DMS114 treated with DMSO at 0.1 percent for 48 hours (cell line): ENCODE results near the gene COLQ.
"Not testable (repeated sequence)": the region's sequence is repeated elsewhere in the genome, so short reads cannot be mapped to it uniquely, and the experiment has no call there.

Experiments used
- DNase-seq: peaks from one replicate; lab custom pipeline; 2025; ENCODE audit not compliant: unreplicated experiment; lab: John Stamatoyannopoulos, UW

Gene COLQ

DNA sequence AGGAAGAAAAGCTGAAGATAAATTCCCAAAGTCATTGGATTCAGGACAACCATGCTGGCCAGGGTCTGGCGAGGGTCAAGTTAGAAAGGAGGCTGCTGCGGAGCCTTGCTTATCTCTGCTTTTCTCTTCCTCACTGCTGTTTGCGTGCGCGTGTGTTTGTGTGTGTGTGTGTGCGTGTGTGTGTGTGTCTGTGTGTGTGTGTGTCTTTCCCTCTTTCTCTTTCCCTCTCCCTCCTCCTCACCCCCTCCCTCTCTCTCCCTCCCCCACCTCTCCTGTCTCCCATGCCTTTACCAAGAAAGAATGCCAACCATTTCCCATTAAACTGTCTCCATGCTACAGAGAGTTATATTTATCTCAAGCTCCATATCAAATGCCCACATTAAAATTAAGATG is at the start of gene COLQ:
Gene COLQ, minus strand, starts transcription at position 134 of the 393 bp plus-strand sequence. Its CDS starts 81 bp downstream, at position 53.
- no peak for DNase-seq

DNA sequence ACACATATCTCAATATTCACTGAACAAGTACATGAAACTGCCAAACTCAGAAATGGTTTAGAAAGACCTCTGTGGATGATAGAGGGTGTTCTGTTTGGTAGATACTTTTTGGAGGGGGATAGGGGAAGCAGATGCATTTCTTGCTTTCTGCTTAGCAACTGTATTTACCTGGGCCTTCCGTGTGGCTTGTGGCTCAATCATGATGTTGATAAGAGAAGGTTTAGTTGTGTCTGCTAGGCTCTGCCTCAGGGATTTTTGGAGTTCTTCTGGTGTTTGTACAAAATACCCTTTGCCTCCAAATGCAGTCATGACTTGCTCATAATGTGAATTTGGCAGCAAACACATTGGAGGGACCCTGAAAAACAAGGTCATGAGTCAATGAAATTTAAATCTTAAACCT is 41.7 kb upstream of the COLQ start:
- DNase-seq, result no peak

DNA sequence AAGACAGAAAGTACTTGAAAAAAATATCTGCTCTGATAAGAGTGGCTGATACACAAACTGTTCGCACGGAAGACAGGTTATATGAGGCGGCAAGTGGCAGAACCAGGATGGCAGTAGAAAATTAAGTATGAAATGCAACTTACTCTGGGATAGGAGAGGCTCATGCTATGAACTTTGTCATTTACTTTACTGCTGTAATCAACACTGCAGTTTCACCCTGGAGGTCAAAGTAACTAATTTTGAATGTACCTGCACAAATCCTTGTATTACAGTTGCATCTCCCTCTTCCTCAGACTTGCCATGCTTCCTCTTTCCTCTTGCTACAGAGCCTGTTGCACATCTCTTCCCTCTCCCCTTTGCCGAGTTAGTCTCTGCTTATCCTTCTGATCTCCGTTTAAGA is 41.1 kb upstream of the COLQ start:
- no peak for DNase-seq

DNA sequence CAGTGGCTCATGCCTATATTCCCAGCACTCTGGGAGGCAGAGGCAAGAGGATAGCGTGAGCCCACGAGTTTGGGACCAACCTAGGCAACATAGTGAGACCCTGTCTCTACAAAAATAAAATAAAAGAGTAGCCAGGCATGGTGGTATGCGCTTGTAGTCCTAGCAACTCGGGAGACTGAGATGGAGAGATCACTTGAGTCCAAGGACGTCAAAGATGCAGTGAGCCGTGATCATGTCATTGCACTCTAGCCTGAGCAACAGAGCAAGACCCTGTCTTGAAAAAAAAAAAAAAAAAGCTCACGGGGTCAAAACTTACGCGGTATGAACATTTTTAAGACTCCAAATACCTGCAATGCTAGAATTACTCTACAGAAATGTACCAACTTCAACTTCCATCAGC is 37.1 kb upstream of the COLQ start:
- no peak for DNase-seq

DNA sequence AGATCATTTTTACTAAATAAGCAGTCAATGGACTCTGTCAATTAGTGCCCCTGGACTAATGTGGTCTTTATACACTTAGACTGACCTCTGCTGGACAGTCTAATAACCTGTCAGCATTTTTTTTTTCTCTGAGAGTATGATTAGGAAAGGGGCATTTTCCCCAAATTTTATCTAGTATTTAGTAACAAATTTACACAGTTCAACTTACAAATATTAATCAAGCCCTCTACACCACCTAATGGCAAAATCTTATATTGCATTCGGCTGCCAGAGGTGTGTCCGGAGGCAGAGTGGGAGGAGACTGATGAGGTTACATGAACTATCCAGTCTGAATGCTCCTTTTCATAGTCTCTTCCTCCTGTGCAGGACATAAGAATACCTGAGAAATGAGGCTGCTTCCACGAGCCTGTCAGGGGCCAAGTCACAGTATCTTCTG is 36.0 kb upstream of the COLQ start:
- peak; percentile 68 for DNase-seq

DNA sequence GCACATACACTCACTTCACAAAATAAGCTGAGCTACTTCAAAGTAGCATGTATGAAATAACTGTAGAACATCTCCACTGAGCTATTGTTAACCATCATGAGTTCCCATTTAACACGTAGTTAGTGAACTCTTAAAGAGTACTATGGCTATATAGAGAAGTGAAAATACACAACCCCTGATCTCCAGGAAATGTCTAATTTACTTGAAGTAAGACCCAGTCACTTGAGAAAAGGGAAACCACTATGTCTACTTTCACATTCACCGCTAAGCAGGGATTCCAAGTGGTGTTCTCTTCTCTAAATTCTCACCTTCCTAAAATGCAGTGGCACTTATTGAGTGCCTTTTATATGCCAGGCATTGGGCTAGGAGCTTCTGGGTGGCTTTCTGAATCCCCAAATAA is 35.0 kb upstream of the COLQ start:
- no peak for DNase-seq

DNA sequence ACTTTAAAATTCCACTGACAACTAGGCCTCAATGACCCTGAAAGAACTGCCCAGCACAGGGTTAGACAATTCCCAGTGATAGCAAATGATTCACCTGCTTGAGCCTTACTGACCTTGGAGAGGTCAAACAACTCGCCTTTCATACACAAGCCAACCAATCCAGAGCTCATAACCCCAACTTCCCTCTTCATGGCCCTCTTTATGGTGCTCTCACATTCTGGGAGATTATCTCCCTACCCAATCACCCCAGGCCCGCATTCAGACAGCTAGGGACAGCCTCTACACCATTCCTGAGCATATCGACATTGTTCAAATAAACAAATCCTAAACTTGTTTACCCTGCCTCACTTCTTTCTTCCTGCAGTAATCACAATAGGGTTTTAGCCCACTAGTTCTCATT is 32.2 kb upstream of the COLQ start:
- no peak for DNase-seq

DNA sequence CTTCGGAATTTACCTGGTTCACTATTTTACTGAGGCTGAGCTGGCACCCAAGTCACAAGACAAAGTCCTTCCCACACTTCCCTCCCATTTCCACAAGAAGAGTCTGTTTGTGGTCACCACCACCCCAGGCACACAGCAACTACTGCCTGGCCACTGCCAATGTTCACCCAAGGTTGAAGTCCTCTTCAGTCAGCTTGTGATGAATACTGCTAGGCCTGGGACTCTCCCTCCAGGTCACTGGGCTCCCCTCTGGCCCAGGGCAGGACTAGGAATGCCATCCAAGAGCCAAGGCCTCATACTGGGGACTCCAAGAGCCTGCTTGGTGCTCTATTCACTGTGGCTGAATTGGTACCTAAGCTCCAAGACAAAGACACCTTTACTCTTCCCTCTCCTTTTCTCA is 30.4 kb upstream of the COLQ start:
- DNase-seq, result no peak

DNA sequence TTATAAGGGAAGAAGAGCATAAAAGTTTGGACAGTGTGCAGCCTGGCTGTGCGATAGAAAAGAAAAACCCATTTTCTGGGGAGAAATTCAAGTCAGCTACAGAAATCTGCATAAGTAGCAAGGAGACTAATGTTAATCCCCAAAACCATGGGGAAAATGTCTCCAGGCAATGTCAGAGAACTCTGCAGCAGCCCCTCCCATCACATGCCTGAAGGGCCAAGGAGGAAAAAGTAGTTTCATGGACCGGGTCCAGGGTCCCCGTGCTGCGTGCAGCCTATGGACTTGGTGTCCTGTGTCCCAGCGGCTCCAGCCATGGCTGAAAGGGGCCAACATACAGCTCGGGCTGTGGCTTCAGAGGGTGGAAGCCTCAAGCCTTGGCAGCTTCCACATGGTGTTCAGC is 28.3 kb upstream of the COLQ start:
- no peak for DNase-seq

DNA sequence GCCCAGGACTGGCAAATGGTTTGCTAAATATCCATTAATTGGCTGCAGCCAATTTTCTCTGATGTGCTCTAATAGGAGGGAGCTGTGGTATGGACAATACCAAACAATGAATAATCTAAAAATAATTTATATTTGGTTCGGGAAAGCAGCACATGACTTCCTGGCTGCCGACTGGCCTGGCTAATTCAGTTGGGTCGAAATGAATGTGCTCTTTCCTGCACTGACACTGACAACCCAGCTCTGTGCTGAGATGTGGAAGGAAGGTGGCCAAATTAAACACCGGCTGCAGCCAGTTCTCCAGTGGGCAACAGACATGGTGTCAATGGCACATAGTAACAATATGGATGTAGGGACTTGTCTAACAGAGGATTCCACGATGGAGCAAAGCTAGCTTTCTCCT is 21.1 kb upstream of the COLQ start:
- no peak for DNase-seq

DNA sequence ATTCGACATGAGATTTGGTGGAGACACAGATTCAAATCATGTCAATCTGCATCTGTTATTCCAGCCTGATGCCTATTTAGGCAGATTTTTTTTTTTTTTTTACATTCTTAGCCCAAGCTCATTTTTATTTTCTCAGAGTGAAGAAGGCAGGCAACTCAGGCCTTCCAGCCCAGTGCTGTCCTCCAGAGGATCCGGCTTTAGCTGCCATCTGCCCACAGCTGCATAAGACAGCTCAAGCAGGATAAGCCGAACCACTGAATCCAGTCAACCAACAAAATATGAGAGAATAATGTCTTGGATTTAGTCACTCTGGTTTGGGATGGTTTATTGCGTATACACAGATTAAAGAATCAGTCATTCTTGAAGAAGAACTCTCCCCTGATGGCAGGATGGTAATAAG is 19.9 kb upstream of the COLQ start:
- DNase-seq, result no peak

DNA sequence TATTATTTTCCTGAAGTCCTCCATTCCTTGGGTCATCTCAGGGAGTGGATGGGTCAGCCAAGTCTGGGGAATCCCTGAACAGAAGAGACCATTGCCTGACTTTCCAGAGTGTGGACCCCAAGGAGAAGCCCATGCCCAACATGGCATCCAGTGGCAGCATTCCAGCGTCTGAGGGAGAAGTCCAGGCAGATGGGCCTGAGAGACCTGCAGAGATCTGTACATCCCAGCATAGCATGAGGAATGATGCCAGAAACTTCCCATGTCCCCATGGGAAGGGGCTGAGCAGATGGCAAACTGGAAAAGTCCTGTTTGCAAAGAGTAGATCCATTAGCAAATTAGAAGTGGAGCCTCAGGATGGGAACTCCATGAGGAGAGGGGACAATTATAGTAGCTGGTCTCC is 17.6 kb upstream of the COLQ start:
- no peak for DNase-seq

DNA sequence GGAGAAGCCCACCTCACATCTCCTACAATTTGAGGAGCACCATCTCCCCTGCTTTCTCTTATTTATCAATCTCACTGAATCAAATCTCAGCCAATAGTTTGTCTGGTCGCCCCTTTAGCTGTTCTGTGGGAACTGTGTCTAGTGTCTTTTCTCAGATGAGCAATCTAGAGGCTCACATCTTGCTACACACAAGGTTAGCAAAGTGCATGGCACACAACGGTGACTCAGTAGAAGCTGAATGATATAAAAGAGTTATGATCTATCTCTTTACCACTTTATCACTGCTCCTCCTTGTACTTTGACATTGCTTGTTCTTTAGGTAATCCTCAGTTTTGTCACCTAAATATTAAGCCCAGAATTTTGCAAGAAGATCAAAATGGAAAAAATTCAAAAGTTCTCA is 16.8 kb upstream of the COLQ start:
- DNase-seq, result no peak

DNA sequence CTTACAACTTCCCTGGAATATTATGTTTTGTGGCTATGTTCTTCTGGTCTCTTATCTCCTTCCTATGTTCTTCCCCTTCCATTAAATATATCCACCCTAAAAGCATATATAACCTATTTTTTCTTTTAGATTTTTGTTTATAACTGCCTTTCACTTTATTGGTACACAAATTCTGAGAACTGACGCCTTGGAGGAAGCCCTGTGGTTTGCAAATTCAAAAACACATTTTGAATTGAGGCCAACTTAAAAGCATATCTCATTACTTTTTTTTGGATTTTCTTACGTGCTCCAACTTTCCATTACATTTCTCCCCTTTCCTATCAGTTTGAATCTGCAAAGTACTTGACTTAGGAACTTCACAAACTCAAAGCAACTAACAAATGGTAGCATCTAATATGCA is 15.3 kb upstream of the COLQ start:
- DNase-seq, result no peak

DNA sequence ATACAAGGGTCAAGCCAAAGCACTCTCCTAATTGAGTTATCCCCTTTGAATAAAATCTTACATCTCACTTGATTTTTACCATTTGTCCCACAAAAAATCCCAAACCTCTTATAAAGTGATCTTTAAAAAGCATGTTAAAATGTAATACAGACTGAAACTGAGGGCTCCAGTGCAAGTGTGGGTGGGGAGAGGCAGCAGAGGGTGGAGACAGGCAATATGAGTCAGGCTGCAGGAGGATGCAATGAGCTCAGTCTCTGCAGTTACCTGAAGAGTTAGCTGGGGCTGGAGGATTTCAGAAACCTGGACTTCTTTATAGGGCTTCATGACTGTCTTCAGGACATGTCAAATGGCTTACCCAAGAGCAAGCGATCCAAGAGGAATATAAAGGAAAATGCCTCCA is 14.2 kb upstream of the COLQ start:
- no peak for DNase-seq

DNA sequence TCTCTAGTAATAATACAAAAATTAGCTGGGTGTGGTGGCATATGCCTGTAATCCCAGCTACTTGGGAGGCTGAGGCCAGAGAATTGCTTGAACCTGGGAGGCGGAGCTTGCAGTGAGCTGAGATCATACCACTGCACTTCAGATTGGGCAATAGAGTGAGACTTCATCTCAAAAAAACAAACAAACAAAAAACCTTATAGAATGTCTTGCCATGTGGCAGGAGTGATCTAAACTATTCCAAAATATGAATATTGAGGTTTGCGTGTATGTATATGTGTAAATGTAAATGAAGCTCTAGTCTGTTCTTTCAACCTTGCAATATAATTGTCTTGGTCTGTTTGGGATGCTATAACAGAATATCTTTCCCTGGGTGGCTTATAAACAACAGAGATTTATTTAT is 11.1 kb upstream of the COLQ start:
- DNase-seq, result not testable (repeated sequence)

DNA sequence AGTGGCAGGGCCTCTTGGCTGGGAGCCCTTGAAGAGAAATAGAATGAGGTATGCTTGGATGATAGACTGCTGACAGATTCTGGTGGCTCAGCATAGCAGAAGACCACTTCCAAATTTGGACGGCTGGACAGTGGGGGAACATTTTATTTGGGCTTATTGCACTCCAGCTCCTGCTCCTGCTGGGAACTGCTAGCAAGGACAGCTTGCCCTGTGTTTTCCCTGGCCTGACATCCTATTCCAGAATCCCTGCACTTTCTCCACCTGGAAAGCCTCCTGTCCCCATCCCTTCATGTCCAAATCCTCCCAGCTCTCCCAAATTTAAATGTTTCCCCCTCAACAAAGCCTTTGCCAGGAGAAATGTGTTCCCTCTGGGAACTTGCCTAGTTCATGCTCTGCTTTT is 9.8 kb upstream of the COLQ start:
- no peak for DNase-seq

DNA sequence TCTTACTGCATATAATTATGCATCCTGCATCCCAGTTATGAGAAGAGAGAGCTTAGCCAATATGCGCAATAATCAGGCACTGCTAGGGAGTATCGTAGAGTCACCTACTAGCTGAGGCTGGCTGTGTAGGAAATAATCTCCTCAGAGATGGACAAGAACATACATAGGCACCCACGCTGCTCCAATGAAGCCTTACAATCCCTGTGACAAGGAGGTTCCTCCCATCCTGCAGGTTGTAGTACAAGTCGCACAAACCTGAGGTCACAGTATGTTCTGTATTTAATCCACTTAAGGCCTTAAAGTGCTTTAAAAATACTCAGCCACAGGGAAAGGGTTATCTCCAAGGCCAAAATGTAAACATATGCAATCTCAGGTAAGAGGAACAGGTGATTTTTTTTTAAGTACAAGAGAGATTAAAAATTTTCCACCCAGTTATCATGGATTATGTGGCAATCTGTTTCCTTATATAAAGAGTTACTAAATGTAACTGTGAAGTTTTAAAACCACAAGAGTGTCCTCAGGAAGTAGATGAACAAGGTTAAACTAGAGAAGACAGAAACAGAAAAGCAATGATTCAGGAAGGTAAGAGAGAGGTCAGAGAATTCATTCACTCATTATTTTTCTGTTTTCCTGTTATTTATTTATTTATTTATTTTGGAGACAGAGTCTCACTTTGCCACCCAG is 7.5 kb upstream of the COLQ start:
- no peak for DNase-seq

DNA sequence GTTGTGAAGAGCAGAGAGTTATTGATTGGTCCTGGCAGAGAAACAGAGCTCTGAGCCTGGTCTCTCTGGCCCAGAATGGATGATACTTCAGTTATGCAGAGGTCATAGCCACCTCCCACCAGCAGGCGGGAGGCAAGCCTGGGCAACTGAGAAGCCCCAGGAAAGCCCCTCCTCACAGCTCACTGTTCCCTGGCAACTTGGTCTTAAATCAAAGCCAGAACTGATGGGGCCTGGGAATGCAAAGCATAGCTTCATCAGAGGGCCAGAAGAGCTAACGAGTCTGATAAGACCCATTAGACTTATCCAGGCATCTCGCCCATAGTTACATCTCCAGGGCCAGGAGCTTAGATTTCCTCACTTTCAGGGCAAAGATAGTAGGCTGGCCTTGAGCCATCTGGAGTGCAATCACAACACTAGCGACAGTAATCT is 5.5 kb upstream of the COLQ start:
- DNase-seq, result no peak

DNA sequence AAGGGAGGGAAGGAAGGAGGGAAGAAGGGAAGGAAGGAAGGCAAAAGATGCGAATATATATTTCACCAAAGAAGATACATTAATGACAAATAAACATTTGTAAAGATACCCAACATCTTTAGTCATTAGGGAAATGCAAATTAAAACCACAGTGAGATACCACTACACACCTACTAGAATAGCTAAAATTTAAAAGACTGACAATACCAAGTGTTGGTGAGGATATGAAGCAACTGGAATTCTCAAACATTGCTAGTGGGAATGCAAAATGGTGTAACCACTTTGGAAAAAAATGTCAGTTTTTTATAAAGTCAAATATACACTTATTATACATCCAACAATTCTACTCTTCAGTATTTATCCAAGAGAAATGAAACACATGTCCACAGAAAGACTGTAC is 4.3 kb upstream of the COLQ start:
- DNase-seq, result no peak

DNA sequence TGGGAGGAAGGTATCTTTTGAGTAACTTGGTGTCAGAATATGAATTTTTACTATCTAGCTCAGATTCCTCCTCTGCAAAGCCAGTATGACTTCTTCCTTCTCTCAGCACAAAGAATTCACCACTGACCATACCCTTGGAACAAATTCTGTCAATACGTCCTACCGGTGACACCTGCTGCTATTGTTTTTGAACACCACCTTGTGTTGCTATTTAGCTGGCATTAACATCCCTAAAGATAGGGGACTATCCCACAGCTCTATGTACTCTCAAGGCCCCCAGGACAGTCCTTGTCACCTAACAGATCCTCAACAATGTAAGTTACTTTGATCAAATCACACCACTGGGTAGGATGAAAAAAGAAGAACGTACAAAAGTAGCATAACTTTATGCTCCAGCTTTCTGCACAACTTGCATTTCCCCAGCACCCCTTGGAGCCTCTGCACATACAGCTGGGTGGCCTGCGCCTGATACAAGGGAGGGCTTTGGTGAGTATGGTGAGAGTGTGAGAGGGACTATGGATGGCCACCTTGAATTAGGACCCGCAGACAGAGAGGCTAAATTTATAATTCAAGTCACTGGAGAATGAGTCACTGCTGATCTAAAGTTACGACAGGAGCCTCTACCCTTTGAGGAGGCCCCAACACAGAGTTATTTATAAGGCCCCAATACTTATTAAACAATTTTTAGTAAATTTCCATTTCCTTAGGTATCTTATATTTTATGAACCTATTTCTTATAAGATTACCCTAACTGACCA is 2.3 kb upstream of the COLQ start:
- no peak for DNase-seq

DNA sequence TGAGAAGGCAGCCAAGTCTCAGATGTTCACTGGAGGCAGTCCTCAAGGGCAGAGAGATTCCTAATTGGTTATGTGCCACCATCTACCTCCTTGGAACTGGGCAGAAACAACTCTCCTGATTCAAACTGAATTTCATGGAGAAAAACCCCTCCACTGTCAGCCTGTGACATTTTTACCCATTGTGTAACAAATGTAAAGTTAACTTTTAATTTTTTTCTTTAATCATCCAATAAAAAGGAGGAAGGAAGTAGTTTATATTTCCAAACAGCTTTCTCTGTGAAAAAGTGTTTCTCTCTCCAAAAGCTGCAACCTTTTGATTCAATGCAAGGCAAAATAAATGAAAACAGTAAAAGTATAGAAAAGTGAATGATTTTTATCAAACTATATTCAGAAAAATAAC is 510 bp upstream of the COLQ start:
- no peak for DNase-seq
